Lower leg skin (tissue), 4 donors: ENCODE data around the gene TM9SF4. TPM values are rescaled to one million over a fixed set of nuclear protein-coding genes. Genes with fewer than 3 reads are reported as not detected.

Experiments used
- DNase-seq, 2 donors: peaks; one replicate each; pipeline ENCODE4 v3.0.0-alpha.2; 2019; ENCODE audit warnings: low spot score in 2 of 2
- H3K4me3 ChIP-seq: fragments of 200-600 bp; sonication (generic); 2 replicates; pipeline ENCODE4 v1.5.1; 2017; ENCODE audit warnings: mild to moderate bottlenecking, low read depth; ENCODE audit not compliant: poor library complexity, severe bottlenecking
- CTCF ChIP-seq, 3 donors: fragments of 450-650 bp; IDR thresholded peaks; one replicate each; pipeline ENCODE4 v1.5.1; 2016; ENCODE audit warnings: antibody characterized with exemption in 3 of 3, mild to moderate bottlenecking in 3 of 3, moderate library complexity in 2 of 3
- POLR2A ChIP-seq, 2 donors: fragments of 450-650 bp; IDR thresholded peaks; one replicate each; pipeline ENCODE4 v1.6.1; 2016 to 2017; ENCODE audit warnings: antibody characterized with exemption in 2 of 2, mild to moderate bottlenecking in 1 of 2, moderate library complexity in 1 of 2
- WGBS, 2 donors: methylation state at CpG; one replicate each; pipeline ENCODE4 v1.1.5; 2018; 5-methylcytosine and 5-hydroxymethylcytosine counted together
- intact Hi-C: fragments of 100-400 bp; cut with DNase I; formaldehyde crosslinking; loops from one replicate; pipeline ENCODE4 v1.15.0; 2023; ENCODE audit warnings: low total_unique reads
- total RNA-seq, 4 donors: library from RNA; depleted of rRNA; stranded (reverse); fragments of >200 nt; gene quantifications; one replicate each; pipeline ENCODE4 v1.1.0, GENCODE V29; 2016

The TM9SF4 gene
- 10 to 100 TPM; 42.2 to 49.5 (median 47.3) TPM for total RNA-seq

- H3K4me3 ChIP-seq, result peak within 1 kb of the TSS; percentile 56
- TF ChIP-seq POLR2A (IDR thresholded peaks at IDR 0.05) (no peak), CTCF (IDR thresholded peaks at IDR 0.05) (peak in 1 of 3 donors; percentile 50)
- WGBS, 2 donors, result 0 to 1% methylated on average over 35 to 38 of the region's 38 CpGs
- intact Hi-C loops, result loop anchor here (10.0 kb wide), 1 partner anchor 85 kb away; no protein-coding TSS in a partner anchor
- DNase-seq, result peak; percentile 89 to 97
These were observed at the start of gene TM9SF4 for GRCh38 chr20:32109392-32110172. Gene TM9SF4, plus strand, starts transcription at chr20:32109714. Its CDS starts 27 bp downstream, at chr20:32109741.

- intact Hi-C loops, result no loop called here
- WGBS, 2 donors, result 53 to 65% methylated on average over 4 of the region's 4 CpGs
- DNase-seq, result peak; percentile 32 to 89
- no peak for TF ChIP-seq CTCF (IDR thresholded peaks at IDR 0.05)
- no peak for TF ChIP-seq POLR2A (IDR thresholded peaks at IDR 0.05)
- H3K4me3 ChIP-seq, result no peak overlapping the region
These were observed 46.7 kb upstream of the TM9SF4 start for GRCh38 chr20:32062776-32063170.

- TF ChIP-seq CTCF (IDR thresholded peaks at IDR 0.05) (no peak), POLR2A (IDR thresholded peaks at IDR 0.05) (no peak)
- no peak for DNase-seq
- no peak overlapping the region for H3K4me3 ChIP-seq
- intact Hi-C loops, result no loop called here
- 52 to 70% methylated on average over 4 of the region's 4 CpGs for WGBS, 2 donors
These were observed 45.8 kb upstream of the TM9SF4 start for GRCh38 chr20:32063695-32064094.

GRCh38 chr20:32064667-32065066 lies 44.8 kb upstream of the TM9SF4 start:
- no peak for TF ChIP-seq POLR2A (IDR thresholded peaks at IDR 0.05)
- 74 to 81% methylated on average over 7 of the region's 7 CpGs for WGBS, 2 donors
- intact Hi-C loops, result no loop called here
- H3K4me3 ChIP-seq, result no peak overlapping the region
- no peak for DNase-seq

- no peak overlapping the region for H3K4me3 ChIP-seq
- TF ChIP-seq POLR2A (IDR thresholded peaks at IDR 0.05), result no peak
- no peak for TF ChIP-seq CTCF (IDR thresholded peaks at IDR 0.05)
- no peak for DNase-seq
- WGBS, 2 donors, result 49 to 57% methylated on average over 6 of the region's 6 CpGs
- intact Hi-C loops, result no loop called here
These were observed 42.2 kb upstream of the TM9SF4 start for GRCh38 chr20:32067234-32067821.

- intact Hi-C loops, result no loop called here
- no peak for DNase-seq
- 48 to 98% methylated on average over 2 of the region's 2 CpGs for WGBS, 2 donors
- no peak for TF ChIP-seq CTCF (IDR thresholded peaks at IDR 0.05)
- no peak for TF ChIP-seq POLR2A (IDR thresholded peaks at IDR 0.05)
- H3K4me3 ChIP-seq, result no peak overlapping the region
These were observed 41.3 kb upstream of the TM9SF4 start for GRCh38 chr20:32068174-32068573.
